ENCODE data around the gene TRAPPC3. TPM values are rescaled to one million over a fixed set of nuclear protein-coding genes. Genes with fewer than 3 reads are reported as not detected.
"Not testable (repeated sequence)": the region's sequence is repeated elsewhere in the genome, so short reads cannot be mapped to it uniquely, and the experiment has no call there.

The TRAPPC3 gene
- total and polyA plus RNA-seq, 9 donors, result 32.4 to 42.1 (median 35.8) TPM

GRCh38 chr1:36159614-36160387, 10.5 kb upstream of the TRAPPC3 start:
- WGBS (ENCODE audit: insufficient coverage), result 87% methylated on average over 7 of the region's 10 CpGs
- peak overlapping the region; percentile 24 for H3K27ac ChIP-seq (ENCODE audit: low read length)

GRCh38 chr1:36158827-36159252, 9.6 kb upstream of the TRAPPC3 start:
- not testable (repeated sequence) for H3K27ac ChIP-seq (ENCODE audit: low read length); H3K27me3 ChIP-seq (ENCODE audit: control insufficient read depth, insufficient read depth, low read length); H3K9me3 ChIP-seq (replicated peaks; ENCODE audit: control insufficient read depth, low read depth, low read length); DNase-seq; H3K4me3 ChIP-seq (ENCODE audit: low read length)
- peaks cover 32% of the 10 kb centered on the region for H3K36me3 ChIP-seq (ENCODE audit: control insufficient read depth, insufficient read depth, low read length)
- H3K4me1 ChIP-seq (ENCODE audit: control insufficient read depth, insufficient read depth, low read length), result peaks cover 59% of the 10 kb centered on the region
- no CpG with 5 or more reads among the region's 10 CpGs for whole genome bisulfite sequencing (ENCODE audit: insufficient coverage)

More at GRCh38 chr1:36159614-36160387, 10.5 kb upstream of the TRAPPC3 start:
- no peak for DNase-seq
- H3K36me3 ChIP-seq (ENCODE audit: control insufficient read depth, insufficient read depth, low read length), result peaks cover 36% of the 10 kb centered on the region
- no peaks in the 10 kb centered on the region for H3K27me3 ChIP-seq (ENCODE audit: control insufficient read depth, insufficient read depth, low read length)
- H3K4me1 ChIP-seq (ENCODE audit: control insufficient read depth, insufficient read depth, low read length), result peaks cover 55% of the 10 kb centered on the region
- H3K4me3 ChIP-seq (ENCODE audit: low read length), result no peak overlapping the region
- H3K9me3 ChIP-seq (replicated peaks; ENCODE audit: control insufficient read depth, low read depth, low read length), result no peaks in the 10 kb centered on the region

DNA sequence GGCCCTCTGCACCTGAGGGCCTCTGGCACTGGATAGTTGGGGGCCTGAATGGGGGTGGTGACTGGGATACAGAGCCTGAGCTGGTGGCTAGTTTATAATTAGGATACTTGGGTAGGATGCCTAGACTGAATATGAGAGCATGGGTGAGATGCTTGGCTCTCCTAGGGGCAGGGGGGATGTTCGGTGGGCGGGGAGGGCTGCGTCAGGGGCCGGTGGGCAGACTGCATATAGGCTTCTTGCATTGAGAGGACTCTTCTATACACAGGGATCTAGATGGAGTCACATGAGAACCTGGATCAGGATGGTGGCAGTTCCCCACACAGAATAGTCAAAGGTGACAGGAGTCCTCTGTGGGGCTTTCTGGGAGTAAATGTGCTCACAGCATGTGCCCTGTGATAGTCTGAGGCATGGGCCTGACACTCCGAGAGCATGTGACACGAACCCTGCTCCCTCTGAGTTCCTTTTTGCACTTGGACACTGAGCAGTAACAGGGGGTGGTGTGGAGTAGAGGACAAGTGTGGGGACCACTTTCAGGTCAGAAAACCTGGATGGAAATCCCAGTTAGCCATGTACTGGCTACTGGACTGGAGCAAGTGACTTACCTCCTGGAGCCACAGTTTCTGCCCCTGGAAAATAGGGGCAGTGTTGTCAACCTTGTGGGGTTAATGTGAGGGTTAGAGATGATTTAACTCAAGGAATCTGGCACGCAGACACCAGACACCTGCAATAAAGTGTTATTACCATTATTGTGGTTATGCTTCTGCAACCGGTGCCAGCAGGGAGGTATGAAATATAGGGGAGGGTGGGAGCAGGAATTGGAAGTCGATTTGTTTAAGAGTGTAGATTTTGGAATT, 8.9 kb upstream of the TRAPPC3 start:
- Histone ChIP-seq H3K36me3 (ENCODE audit: control insufficient read depth, insufficient read depth, low read length) (peaks cover 32% of the 10 kb centered on the region), H3K4me1 (ENCODE audit: control insufficient read depth, insufficient read depth, low read length) (peaks cover 65% of the 10 kb centered on the region)
- WGBS (ENCODE audit: insufficient coverage), result 50% methylated on average over 3 of the region's 9 CpGs

GRCh38 chr1:36157115-36157903, 8.0 kb upstream of the TRAPPC3 start:
- no peaks in the 10 kb centered on the region for H3K27me3 ChIP-seq (ENCODE audit: control insufficient read depth, insufficient read depth, low read length)
- peak overlapping the region; percentile 94 for H3K4me3 ChIP-seq (ENCODE audit: low read length)
- H3K4me1 ChIP-seq (ENCODE audit: control insufficient read depth, insufficient read depth, low read length), result peaks cover 67% of the 10 kb centered on the region
- WGBS (ENCODE audit: insufficient coverage), result 0% methylated on average over 5 of the region's 9 CpGs
- DNase-seq, result peak; percentile 90
- peaks cover 32% of the 10 kb centered on the region for H3K36me3 ChIP-seq (ENCODE audit: control insufficient read depth, insufficient read depth, low read length)
- no peaks in the 10 kb centered on the region for H3K9me3 ChIP-seq (replicated peaks; ENCODE audit: control insufficient read depth, low read depth, low read length)
- H3K27ac ChIP-seq (ENCODE audit: low read length), result peak overlapping the region; percentile 98

More for the DNA sequence above, 8.9 kb upstream of the TRAPPC3 start:
- H3K27ac ChIP-seq (ENCODE audit: low read length), result peak overlapping the region; percentile 98
- DNase-seq, result no peak
- no peaks in the 10 kb centered on the region for H3K27me3 ChIP-seq (ENCODE audit: control insufficient read depth, insufficient read depth, low read length)
- H3K9me3 ChIP-seq (replicated peaks; ENCODE audit: control insufficient read depth, low read depth, low read length), result no peaks in the 10 kb centered on the region
- peak overlapping the region; percentile 94 for H3K4me3 ChIP-seq (ENCODE audit: low read length)

- WGBS (ENCODE audit: insufficient coverage), result under 1% methylated on average over 51 of the region's 69 CpGs
- peak; percentile 90 for DNase-seq
- H3K36me3 ChIP-seq (ENCODE audit: control insufficient read depth, insufficient read depth, low read length), result peaks cover 27% of the 10 kb centered on the region
- H3K4me3 ChIP-seq (ENCODE audit: low read length), result peak overlapping the region; percentile 94
- H3K27me3 ChIP-seq (ENCODE audit: control insufficient read depth, insufficient read depth, low read length), result no peaks in the 10 kb centered on the region
- H3K27ac ChIP-seq (ENCODE audit: low read length), result peak overlapping the region; percentile 98
- no peaks in the 10 kb centered on the region for H3K9me3 ChIP-seq (replicated peaks; ENCODE audit: control insufficient read depth, low read depth, low read length)
- H3K4me1 ChIP-seq (ENCODE audit: control insufficient read depth, insufficient read depth, low read length), result peaks cover 67% of the 10 kb centered on the region
Measured at GRCh38 chr1:36156329-36157114, 7.2 kb upstream of the TRAPPC3 start.

GRCh38 chr1:36155408-36156328, 6.4 kb upstream of the TRAPPC3 start, which contains the start of gene MAP7D1:
Gene MAP7D1 (plus strand): TSS chr1:36156160. CDS start chr1:36156418, 258 bp downstream.
- peak within 1 kb of the TSS; percentile 94 for H3K4me3 ChIP-seq (ENCODE audit: low read length)
- H3K9me3 ChIP-seq (replicated peaks; ENCODE audit: control insufficient read depth, low read depth, low read length), result no peaks in the 10 kb centered on the region
- under 1% methylated on average over 76 of the region's 88 CpGs for WGBS (ENCODE audit: insufficient coverage)
- peak within 1 kb of the TSS; percentile 98 for H3K27ac ChIP-seq (ENCODE audit: low read length)
- H3K27me3 ChIP-seq (ENCODE audit: control insufficient read depth, insufficient read depth, low read length), result no peaks in the 10 kb centered on the region
- peak; percentile 94 for DNase-seq
- H3K36me3 ChIP-seq (ENCODE audit: control insufficient read depth, insufficient read depth, low read length), result peaks cover 20% of the 10 kb centered on the region
- peaks cover 67% of the 10 kb centered on the region for H3K4me1 ChIP-seq (ENCODE audit: control insufficient read depth, insufficient read depth, low read length)

DNA sequence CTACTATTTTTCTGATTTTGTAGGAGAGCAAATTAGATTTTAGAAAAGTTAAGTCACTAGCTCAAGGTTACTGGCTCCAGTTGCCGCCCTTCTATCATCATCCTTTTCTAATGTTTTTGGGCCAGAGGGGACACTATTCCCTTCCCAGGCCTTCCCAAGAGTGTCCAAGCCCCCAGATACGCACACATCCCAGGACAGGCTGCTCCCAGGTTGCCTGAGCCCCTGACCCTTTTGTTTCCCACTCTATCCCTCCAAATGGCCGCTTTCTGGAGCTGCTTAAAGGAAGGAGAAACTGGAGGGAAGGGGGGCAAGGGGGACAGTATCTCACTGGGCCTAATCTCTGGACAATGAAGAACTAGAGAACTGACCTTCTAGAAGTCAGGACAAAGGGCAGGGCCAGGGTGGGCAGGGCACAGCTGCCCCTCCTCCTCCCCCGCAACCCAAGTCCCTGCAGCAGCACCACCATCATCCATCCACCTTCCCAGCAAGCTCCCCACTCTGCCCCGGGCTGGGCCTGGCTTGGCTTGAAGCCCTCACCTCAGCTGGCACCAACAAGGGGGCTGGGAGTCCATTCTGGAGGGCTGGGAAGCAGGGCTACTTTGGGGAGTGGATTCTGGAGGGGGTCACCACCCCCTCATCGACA, 5.6 kb upstream of the TRAPPC3 start:
- WGBS (ENCODE audit: insufficient coverage), result 50% methylated on average over 2 of the region's 6 CpGs
- Histone ChIP-seq H3K4me1 (ENCODE audit: control insufficient read depth, insufficient read depth, low read length) (peaks cover 67% of the 10 kb centered on the region), H3K27ac (ENCODE audit: low read length) (peak overlapping the region; percentile 98)

DNA sequence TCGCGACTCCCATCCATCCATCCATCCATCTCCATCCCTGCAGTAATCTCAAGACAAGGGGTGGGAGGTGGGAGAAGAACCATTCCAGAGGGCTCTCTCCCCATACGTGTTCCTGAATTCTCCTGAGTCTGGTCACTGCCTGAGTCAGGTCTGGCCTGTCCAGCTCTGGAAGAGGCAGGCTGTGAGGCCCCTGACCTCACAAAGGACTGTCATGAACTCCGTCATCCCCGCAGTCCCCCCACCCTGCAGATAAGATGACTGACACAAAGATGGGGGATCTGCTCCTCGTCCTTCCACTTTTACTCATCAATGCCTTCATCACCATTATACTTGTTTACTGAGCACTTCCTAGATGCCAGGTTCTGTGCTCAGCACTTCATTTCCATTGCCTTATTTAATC, 5.0 kb upstream of the TRAPPC3 start:
- Histone ChIP-seq H3K27me3 (ENCODE audit: control insufficient read depth, insufficient read depth, low read length) (no peaks in the 10 kb centered on the region), H3K27ac (ENCODE audit: low read length) (no peak overlapping the region), H3K4me3 (ENCODE audit: low read length) (no peak overlapping the region), H3K4me1 (ENCODE audit: control insufficient read depth, insufficient read depth, low read length) (peaks cover 64% of the 10 kb centered on the region), H3K9me3 (replicated peaks; ENCODE audit: control insufficient read depth, low read depth, low read length) (no peaks in the 10 kb centered on the region), H3K36me3 (ENCODE audit: control insufficient read depth, insufficient read depth, low read length) (peaks cover 11% of the 10 kb centered on the region)
- DNase-seq, result no peak
- WGBS (ENCODE audit: insufficient coverage), result 78% methylated on average over 3 of the region's 6 CpGs

More for the DNA sequence above, 5.6 kb upstream of the TRAPPC3 start:
- DNase-seq, result peak; percentile 59
- Histone ChIP-seq H3K9me3 (replicated peaks; ENCODE audit: control insufficient read depth, low read depth, low read length) (no peaks in the 10 kb centered on the region), H3K36me3 (ENCODE audit: control insufficient read depth, insufficient read depth, low read length) (peaks cover 17% of the 10 kb centered on the region), H3K4me3 (ENCODE audit: low read length) (peak overlapping the region; percentile 94), H3K27me3 (ENCODE audit: control insufficient read depth, insufficient read depth, low read length) (no peaks in the 10 kb centered on the region)

Data from muscle of leg (tissue), 11 donors.